ENCODE results near the gene CEP72.
A peak's percentile ranks its signal among the peaks of the same experiment; 100 is the strongest.

Gene CEP72

GRCh38 chr5:654071-654778 lies 42.1 kb downstream of the CEP72 start:
- H3K4me3 ChIP-seq (replicated peaks in 1 of 2; ENCODE audit: low read depth in 2 of 2, low read length in 2 of 2): no peak overlapping the region
- peak in 1 of 2 donors; percentile 25 for DNase-seq (ENCODE audit: low read depth in 2 of 2)
- no peak for TF ChIP-seq CTCF (IDR thresholded peaks at IDR 0.05; ENCODE audit: low read depth, low read length)

GRCh38 chr5:655406-655805 lies 43.3 kb downstream of the CEP72 start:
- DNase-seq (ENCODE audit: low read depth in 2 of 2): no peak
- no peak overlapping the region for H3K4me3 ChIP-seq (replicated peaks in 1 of 2; ENCODE audit: low read depth in 2 of 2, low read length in 2 of 2)
- no peak for TF ChIP-seq CTCF (IDR thresholded peaks at IDR 0.05; ENCODE audit: low read depth, low read length)

- H3K4me3 ChIP-seq (replicated peaks in 1 of 2; ENCODE audit: low read depth in 2 of 2, low read length in 2 of 2): no peak overlapping the region
- no peak for TF ChIP-seq CTCF (IDR thresholded peaks at IDR 0.05; ENCODE audit: low read depth, low read length)
- DNase-seq (ENCODE audit: low read depth in 2 of 2): peak; percentile 63 to 90
These were observed 45.4 kb downstream of the CEP72 start for GRCh38 chr5:657570-657969.

GRCh38 chr5:658103-658502 lies 46.0 kb downstream of the CEP72 start:
- no peak for DNase-seq (ENCODE audit: low read depth in 2 of 2)
- no peak for TF ChIP-seq CTCF (IDR thresholded peaks at IDR 0.05; ENCODE audit: low read depth, low read length)
- H3K4me3 ChIP-seq (replicated peaks in 1 of 2; ENCODE audit: low read depth in 2 of 2, low read length in 2 of 2): no peak overlapping the region

- DNase-seq (ENCODE audit: low read depth in 2 of 2): no peak
- H3K4me3 ChIP-seq (replicated peaks in 1 of 2; ENCODE audit: low read depth in 2 of 2, low read length in 2 of 2): no peak overlapping the region
- no peak for TF ChIP-seq CTCF (IDR thresholded peaks at IDR 0.05; ENCODE audit: low read depth, low read length)
These were observed 47.5 kb downstream of the CEP72 start for GRCh38 chr5:659496-660263.

GRCh38 chr5:660491-661030 lies 48.4 kb downstream of the CEP72 start:
- TF ChIP-seq CTCF (IDR thresholded peaks at IDR 0.05; ENCODE audit: low read depth, low read length): no peak
- no peak for DNase-seq (ENCODE audit: low read depth in 2 of 2)
- no peak overlapping the region for H3K4me3 ChIP-seq (replicated peaks in 1 of 2; ENCODE audit: low read depth in 2 of 2, low read length in 2 of 2)

Data from cardiac fibroblast (primary cell).